CD4-positive, alpha-beta T cell treated with Interleukin-15 for 1 hour (primary cell): ENCODE results near the gene CRTC1.

Experiments
- DNase-seq: peaks from one replicate; pipeline ENCODE4 v3.0.0-alpha.2; 2020

Gene CRTC1

GRCh38 chr19:18750295-18750970, 67.0 kb downstream of the CRTC1 start:
- DNase-seq = no peak

- DNase-seq = no peak
Observed at GRCh38 chr19:18751571-18751970, 68.1 kb downstream of the CRTC1 start.

GRCh38 chr19:18754501-18754900, 71.0 kb downstream of the CRTC1 start:
- no peak for DNase-seq

GRCh38 chr19:18756896-18757295, 73.4 kb downstream of the CRTC1 start:
- DNase-seq = no peak

GRCh38 chr19:18759304-18759994, 76.0 kb downstream of the CRTC1 start:
- no peak for DNase-seq

GRCh38 chr19:18759995-18760426, 76.5 kb downstream of the CRTC1 start:
- DNase-seq = no peak

GRCh38 chr19:18760440-18761383, 77.2 kb downstream of the CRTC1 start:
- DNase-seq = no peak

- no peak for DNase-seq
Observed at GRCh38 chr19:18761531-18762110, 78.1 kb downstream of the CRTC1 start.

- DNase-seq = no peak
Observed at GRCh38 chr19:18762125-18763023, 78.9 kb downstream of the CRTC1 start.

GRCh38 chr19:18763674-18764590, 80.5 kb downstream of the CRTC1 start:
- DNase-seq = no peak

- no peak for DNase-seq
Observed at GRCh38 chr19:18764591-18765051, 81.1 kb downstream of the CRTC1 start.

- DNase-seq = no peak
Observed at GRCh38 chr19:18765224-18765623, 81.7 kb downstream of the CRTC1 start.

- no peak for DNase-seq
Observed at GRCh38 chr19:18768046-18768771, 84.7 kb downstream of the CRTC1 start.

GRCh38 chr19:18768997-18769891, 85.8 kb downstream of the CRTC1 start:
- no peak for DNase-seq

- no peak for DNase-seq
Observed at GRCh38 chr19:18769989-18770528, 86.6 kb downstream of the CRTC1 start.

GRCh38 chr19:18770663-18771327, 87.3 kb downstream of the CRTC1 start:
- no peak for DNase-seq

GRCh38 chr19:18771328-18772242, 88.1 kb downstream of the CRTC1 start:
- no peak for DNase-seq
